HCT116 (cell line): ENCODE data around the gene NDUFAF7. TPM values are rescaled to one million over a fixed set of nuclear protein-coding genes. Genes with fewer than 3 reads are reported as not detected.
"Not testable (repeated sequence)": the region's sequence is repeated elsewhere in the genome, so short reads cannot be mapped to it uniquely, and the experiment has no call there.

Experiments
- ATAC-seq: fragments of 200-7000 bp; cut with Tn5 transposase; 2 replicates; pipeline ENCODE4 v1.9.1; 2020; ENCODE audit warnings: mild to moderate bottlenecking, moderate library complexity
- BruUV-seq: library from RNA; stranded (reverse); fragments of 400-500 nt; replicated peaks from 2 replicates; lab custom pipeline; 2021; lab: Mats Ljungman, UMichigan
- CTCF ChIA-PET: fragments of 300-600 bp; sonication (Branson Sonifier 250); formaldehyde crosslinking; loops from one replicate; lab custom pipeline; 2021; ENCODE audit warnings: antibody characterized with exemption; lab: Charles Lee
- POLR2A ChIA-PET: fragments of 300-600, 350-600 bp; sonication (Branson Sonifier 250); formaldehyde crosslinking; loops from one replicate; lab custom pipeline; 2021; ENCODE audit warnings: antibody characterized with exemption; lab: Charles Lee
- RAD21 ChIA-PET, 2 experiments: fragments of 300-600 bp; sonication (Branson Sonifier 250); formaldehyde crosslinking; loops; one replicate each; lab custom pipeline; 2023; ENCODE audit warnings: low total read pairs in 2 of 2; ENCODE audit not compliant: uncharacterized antibody in 2 of 2, unreplicated experiment in 2 of 2, low non-redundant PET in 1 of 2; lab: Charles Lee
- DNase-seq: peaks from one replicate; pipeline ENCODE4 v3.0.0-alpha.2; 2010; ENCODE audit warnings: low read depth, low spot score
- H2AFZ ChIP-seq: fragments of 200-600 bp; shearing (Covaris generic), sonication (generic); 2 replicates; pipeline ENCODE4 v1.6.1; 2017; ENCODE audit warnings: low read depth, mixed run types, mixed read lengths, antibody characterized with exemption, low read length; ENCODE audit not compliant: poor library complexity, severe bottlenecking
- H3K27ac ChIP-seq: 2 replicates; pipeline ENCODE4 v1.5.1; 2012; ENCODE audit warnings: low read depth, low read length
- H3K27me3 ChIP-seq: fragments of 200-600 bp; sonication (generic); 2 replicates; pipeline ENCODE4 v1.6.1; 2016; ENCODE audit warnings: mixed run types, low read length, mixed read lengths; ENCODE audit not compliant: insufficient read depth
- H3K36me3 ChIP-seq, 2 experiments: fragments of 200-500 bp in 1 of 2; fragments of 200-600 bp in 1 of 2; sonication (Bioruptor generic) in 1 of 2; sonication (generic) in 1 of 2; 2 replicates each; pipeline versions ENCODE4 v1.5.1 to v1.6.1; 2014 to 2016; ENCODE audit warnings: low read length in 2 of 2, inconsistent platforms in 1 of 2, mixed read lengths in 1 of 2, mixed run types in 1 of 2; ENCODE audit not compliant: insufficient read depth in 2 of 2, control insufficient read depth in 1 of 2
- H3K4me1 ChIP-seq, 2 experiments: fragments of 200-600 bp in 1 of 2; sonication (generic) in 1 of 2; 2 replicates each; pipeline versions ENCODE4 v1.5.1 to v1.6.1; 2012 to 2017; ENCODE audit warnings: low read length in 2 of 2, inconsistent platforms in 1 of 2, mild to moderate bottlenecking in 1 of 2, mixed read lengths in 1 of 2, mixed run types in 1 of 2, moderate library complexity in 1 of 2; ENCODE audit not compliant: insufficient read depth in 2 of 2, control insufficient read depth in 1 of 2
- H3K4me2 ChIP-seq: fragments of 200-600 bp; sonication (generic); 2 replicates; pipeline ENCODE4 v1.6.1; 2017; ENCODE audit warnings: mixed run types, low read length, mixed read lengths
- H3K4me3 ChIP-seq, 2 experiments: fragments of 200-600 bp in 1 of 2; sonication (generic) in 1 of 2; replicated peaks in 1 of 2; 2 replicates each; pipeline ENCODE4 v1.5.1; 2011 to 2016; ENCODE audit warnings: low read length in 2 of 2, control low read depth in 1 of 2, low read depth in 1 of 2, mild to moderate bottlenecking in 1 of 2, mixed read lengths in 1 of 2, mixed run types in 1 of 2
- H3K79me2 ChIP-seq: fragments of 200-600 bp; sonication (generic); 2 replicates; pipeline ENCODE4 v1.6.1; 2017; ENCODE audit warnings: mild to moderate bottlenecking, mixed run types, low read length, moderate library complexity, mixed read lengths; ENCODE audit not compliant: insufficient read depth
- H3K9ac ChIP-seq: fragments of 200-600 bp; sonication (generic); 2 replicates; pipeline ENCODE4 v1.6.1; 2016; ENCODE audit warnings: low read length, mixed read lengths
- H3K9me2 ChIP-seq: fragments of 200-600 bp; sonication (generic), shearing (Covaris generic); 2 replicates; pipeline ENCODE4 v1.6.1; 2017; ENCODE audit warnings: mixed run types, mild to moderate bottlenecking, moderate library complexity; ENCODE audit not compliant: insufficient read depth
- H3K9me3 ChIP-seq, 2 experiments: fragments of 200-500 bp in 1 of 2; fragments of 200-600 bp in 1 of 2; sonication (Bioruptor generic) in 1 of 2; sonication (generic) in 1 of 2; 2 replicates each; pipeline ENCODE4 v1.6.1; 2014 to 2017; ENCODE audit warnings: low read length in 2 of 2, mixed read lengths in 2 of 2, inconsistent platforms in 1 of 2, low read depth in 1 of 2, mild to moderate bottlenecking in 1 of 2, mixed run types in 1 of 2, moderate library complexity in 1 of 2; ENCODE audit not compliant: control insufficient read depth in 1 of 2, insufficient read depth in 1 of 2
- H4K20me1 ChIP-seq: fragments of 200-600 bp; sonication (generic), shearing (Covaris generic); 2 replicates; pipeline ENCODE4 v1.6.1; 2017; ENCODE audit warnings: mixed run types, mild to moderate bottlenecking, moderate library complexity; ENCODE audit not compliant: insufficient read depth
- ATF3 ChIP-seq: IDR thresholded peaks from 2 replicates; pipeline ENCODE4 v1.6.1; 2012
- CBX3 ChIP-seq: IDR thresholded peaks from 2 replicates; pipeline ENCODE4 v1.6.1; 2012; ENCODE audit warnings: low read depth
- CEBPB ChIP-seq: IDR thresholded peaks from 2 replicates; pipeline ENCODE4 v1.6.1; 2012; ENCODE audit warnings: low read depth
- CTCF ChIP-seq, 3 experiments: fragments of 200-600 bp in 1 of 3; sonication (generic) in 1 of 3; IDR thresholded peaks in 2 of 3; conservative IDR thresholded peaks in 1 of 3; 2 replicates each; pipeline ENCODE4 v1.5.1; 2012 to 2017; ENCODE audit warnings: low read depth in 2 of 3, low read length in 2 of 3, antibody characterized with exemption in 1 of 3, borderline replicate concordance in 1 of 3, control low read depth in 1 of 3, mild to moderate bottlenecking in 1 of 3, mixed read lengths in 1 of 3, mixed run types in 1 of 3, moderate library complexity in 1 of 3; ENCODE audit not compliant: insufficient read depth in 1 of 3
- EGR1 ChIP-seq: IDR thresholded peaks from 2 replicates; pipeline ENCODE4 v1.6.1; 2012; ENCODE audit warnings: low read depth
- ELF1 ChIP-seq: IDR thresholded peaks from 2 replicates; pipeline ENCODE4 v1.6.1; 2012; ENCODE audit warnings: low read depth, borderline replicate concordance
- EZH2phosphoT487 ChIP-seq: fragments of 200-600 bp; IDR thresholded peaks from 2 replicates; pipeline ENCODE4 v1.6.1; 2018; ENCODE audit warnings: antibody characterized with exemption, borderline replicate concordance
- FOSL1 ChIP-seq: IDR thresholded peaks from 2 replicates; pipeline ENCODE4 v1.6.1; 2012; ENCODE audit warnings: low read depth
- JUND ChIP-seq: IDR thresholded peaks from 2 replicates; pipeline ENCODE4 v1.6.1; 2012
- MAX ChIP-seq: IDR thresholded peaks from 2 replicates; pipeline ENCODE4 v1.6.1; 2012
- POLR2A ChIP-seq: IDR thresholded peaks from 2 replicates; pipeline ENCODE4 v1.7.0; 2011; ENCODE audit warnings: borderline replicate concordance; ENCODE audit not compliant: insufficient read depth, insufficient read length; ENCODE audit errors: extremely low read depth
- POLR2AphosphoS5 ChIP-seq: IDR thresholded peaks from 2 replicates; pipeline ENCODE4 v1.6.1; 2011; ENCODE audit warnings: mild to moderate bottlenecking, low read depth, low read length, moderate library complexity
- RAD21 ChIP-seq: IDR thresholded peaks from 2 replicates; pipeline ENCODE4 v1.6.1; 2012; ENCODE audit warnings: low read depth, mild to moderate bottlenecking
- SIN3A ChIP-seq: IDR thresholded peaks from 2 replicates; pipeline ENCODE4 v1.6.1; 2012; ENCODE audit warnings: low read depth
- SP1 ChIP-seq: IDR thresholded peaks from 2 replicates; pipeline ENCODE4 v1.6.1; 2012; ENCODE audit warnings: low read depth
- TCF7L2 ChIP-seq: IDR thresholded peaks from 2 replicates; pipeline ENCODE4 v1.7.0; 2011; ENCODE audit warnings: borderline replicate concordance, inconsistent platforms; ENCODE audit not compliant: insufficient read depth, insufficient read length; ENCODE audit errors: extremely low read depth
- ZBTB33 ChIP-seq: IDR thresholded peaks from 2 replicates; pipeline ENCODE4 v1.6.1; 2011; ENCODE audit warnings: mild to moderate bottlenecking, low read length, moderate library complexity; ENCODE audit not compliant: insufficient replicate concordance; ENCODE audit errors: extremely low read depth
- ZFX ChIP-seq: fragments of 450-650 bp; IDR thresholded peaks from 2 replicates; pipeline ENCODE4 v1.6.1; 2017
- ZNF274 ChIP-seq: fragments of 200-500 bp; sonication (Bioruptor generic); IDR thresholded peaks from 2 replicates; pipeline ENCODE4 v1.6.1; 2014; ENCODE audit warnings: mild to moderate bottlenecking, low read depth, low read length, inconsistent platforms
- intact Hi-C: fragments of 100-400 bp; cut with micrococcal nuclease; formaldehyde crosslinking; loops from 2 replicates; pipeline ENCODE4 v1.10.0; 2022
- total RNA-seq: library from RNA; stranded (reverse); gene quantifications from one replicate; pipeline ENCODE4 v1.2.1, GENCODE V29; 2021; ENCODE audit not compliant: unreplicated experiment

NDUFAF7 gene
- total RNA-seq, 1 experiment from 2014 or later: 21.6 TPM

- DNase-seq (no peak), ATAC-seq (no peak)
- TF ChIP-seq ATF3 (no peak), SIN3A (no peak), ELF1 (no peak), ZNF274 (no peak), CEBPB (no peak), RAD21 (no peak), TCF7L2 (no peak), ZBTB33 (no peak), FOSL1 (no peak), POLR2A (no peak), CTCF (IDR thresholded peaks at IDR 0.05 in 2 of 3, conservative IDR thresholded peaks at IDR 0.05 in 1 of 3; ENCODE audit: borderline replicate concordance in 1 of 3, insufficient read depth in 1 of 3, low read depth in 2 of 3, low read length in 2 of 3) (no peak), SP1 (no peak), MAX (no peak), EGR1 (no peak), CBX3 (no peak), ZFX (no peak), EZH2phosphoT487 (no peak), JUND (no peak), POLR2AphosphoS5 (no peak)
- RAD21 ChIA-PET: no interaction called here
- no peak overlapping the region for H3K4me3 ChIP-seq
- no TSS peak for BruUV-seq
- peaks cover 10% of the 10 kb centered on the region; the same call in 1 of the 2 replicates for H4K20me1 ChIP-seq
- CTCF ChIA-PET: no interaction called here
- no peak overlapping the region for H3K9ac ChIP-seq
- peaks cover 87% of the 10 kb centered on the region for H3K79me2 ChIP-seq
- intact Hi-C loops: no loop called here
- no peaks in the 10 kb centered on the region for H3K27me3 ChIP-seq
- no peaks in the 10 kb centered on the region for H3K9me2 ChIP-seq
- no peak overlapping the region for H3K4me2 ChIP-seq
- no peaks in the 10 kb centered on the region for H3K9me3 ChIP-seq
- POLR2A ChIA-PET: no interaction called here
- no peak overlapping the region for H3K27ac ChIP-seq
- H3K4me1 ChIP-seq: no peaks in the 10 kb centered on the region
- peaks cover 47 to 51% of the 10 kb centered on the region in 2 experiments for H3K36me3 ChIP-seq
- no peak overlapping the region for H2AFZ ChIP-seq
Measured at GRCh38 chr2:37224063-37224462, 7.4 kb upstream of the NDUFAF7 start.

- H3K9ac ChIP-seq, CTCF ChIA-PET, H3K27me3 ChIP-seq, POLR2A ChIA-PET, H2AFZ ChIP-seq, H3K9me3 ChIP-seq, BruUV-seq, H3K4me3 ChIP-seq, DNase-seq, ATAC-seq, H3K4me2 ChIP-seq, RAD21 ChIA-PET, intact Hi-C loops, H3K27ac ChIP-seq, H3K9me2 ChIP-seq, H3K4me1 ChIP-seq: not testable (repeated sequence)
- H3K36me3 ChIP-seq: peaks cover 42 to 47% of the 10 kb centered on the region in 2 experiments; a peak in 3 of 4 replicates
- peaks cover 15% of the 10 kb centered on the region; the same call in 1 of the 2 replicates for H4K20me1 ChIP-seq
- peaks cover 90% of the 10 kb centered on the region for H3K79me2 ChIP-seq
Measured at GRCh38 chr2:37225129-37225528, 6.3 kb upstream of the NDUFAF7 start.
